GM19455 (cell line): Measurements from ENCODE around the gene TAPBPL.

ENCODE experiments used
- ATAC-seq: cut with Tn5 transposase; IDR thresholded peaks from one replicate; pipeline ENCODE4 v1.9.1; 2021; ENCODE audit not compliant: unreplicated experiment

The TAPBPL gene

GRCh38 chr12:6435961-6436715 is 15.7 kb upstream of the TAPBPL start:
- no peak for ATAC-seq

DNA sequence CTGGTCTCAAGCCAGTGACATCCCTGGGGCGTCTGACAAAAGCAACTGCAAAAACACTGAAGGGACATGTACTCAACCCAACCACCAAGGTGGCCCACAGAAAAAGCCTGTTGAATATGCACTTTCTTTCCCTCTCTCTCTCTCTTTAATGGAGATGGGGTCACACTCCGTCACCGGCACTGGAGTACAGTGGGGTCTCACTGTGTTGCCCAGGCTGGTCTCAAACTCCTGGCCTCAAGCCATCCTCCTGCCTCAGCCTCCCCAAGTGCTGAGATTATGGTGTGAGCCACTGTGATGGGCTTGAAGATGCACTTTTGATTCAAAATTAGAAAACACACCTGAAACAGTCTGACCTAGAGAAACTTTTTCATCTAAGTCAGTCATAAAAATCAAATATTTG is 14.3 kb upstream of the TAPBPL start:
- no peak for ATAC-seq

GRCh38 chr12:6438345-6438744 is 13.5 kb upstream of the TAPBPL start:
- ATAC-seq, result no peak

- no peak for ATAC-seq
Observed at GRCh38 chr12:6440391-6440790, 11.5 kb upstream of the TAPBPL start.

GRCh38 chr12:6442836-6443235 is 9.0 kb upstream of the TAPBPL start:
- ATAC-seq, result no peak

- ATAC-seq, result no peak
Observed at GRCh38 chr12:6443361-6443983, 8.4 kb upstream of the TAPBPL start.

DNA sequence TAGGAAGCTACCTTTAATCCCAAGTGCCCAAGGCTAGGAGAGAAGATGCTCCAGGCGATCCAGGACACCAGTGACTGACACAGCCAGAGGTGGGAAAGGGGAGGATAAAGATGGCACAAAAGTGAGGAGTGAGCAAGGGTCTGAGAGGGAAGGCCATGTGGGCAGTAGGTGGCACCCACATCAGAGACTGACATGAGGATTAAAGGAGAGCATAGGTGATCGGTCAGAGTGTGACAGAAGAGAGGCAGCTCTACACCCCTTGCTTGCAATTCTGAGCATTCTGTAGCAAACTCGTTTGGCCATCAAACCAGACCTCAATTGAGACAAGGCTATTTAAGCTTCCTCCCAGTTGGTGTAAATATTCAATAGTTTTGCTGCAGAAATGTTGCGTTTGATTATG is 7.8 kb upstream of the TAPBPL start:
- no peak for ATAC-seq

- ATAC-seq, result no peak
Observed at GRCh38 chr12:6444704-6445688, 6.8 kb upstream of the TAPBPL start, which contains the start of gene CD27. TSS of gene CD27 (plus strand) at chr12:6444955. CDS start at chr12:6445096, 141 bp downstream.

DNA sequence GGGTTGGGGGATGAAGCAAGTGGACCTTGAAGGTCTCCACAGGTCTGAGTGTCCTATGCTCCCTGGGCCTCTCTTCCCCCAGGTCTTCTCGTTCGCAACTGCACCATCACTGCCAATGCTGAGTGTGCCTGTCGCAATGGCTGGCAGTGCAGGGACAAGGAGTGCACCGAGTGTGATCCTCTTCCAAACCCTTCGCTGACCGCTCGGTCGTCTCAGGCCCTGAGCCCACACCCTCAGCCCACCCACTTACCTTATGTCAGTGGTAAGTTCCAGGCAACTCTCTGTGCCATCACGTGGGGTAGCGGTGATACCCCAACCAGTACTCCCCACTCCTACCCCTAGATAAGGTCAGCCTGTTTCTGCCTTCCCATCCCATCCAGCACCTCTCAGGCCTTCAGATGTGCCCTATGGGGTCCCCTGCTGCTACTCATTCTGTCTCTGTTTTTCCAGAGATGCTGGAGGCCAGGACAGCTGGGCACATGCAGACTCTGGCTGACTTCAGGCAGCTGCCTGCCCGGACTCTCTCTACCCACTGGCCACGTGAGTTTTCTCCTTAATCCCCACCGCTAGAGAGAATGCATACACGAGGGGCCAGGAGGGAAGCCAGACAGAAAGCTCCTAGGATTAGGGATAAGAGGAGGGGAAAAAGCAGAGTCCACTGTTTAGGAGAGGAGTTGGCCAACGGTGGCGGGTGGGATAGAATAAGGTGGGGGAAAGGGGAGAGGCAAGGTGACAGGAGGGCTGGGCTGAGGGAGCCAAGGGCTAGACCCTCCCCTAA is 1.6 kb upstream of the TAPBPL start:
- ATAC-seq, result no peak

GRCh38 chr12:6450869-6451347 is 934 bp upstream of the TAPBPL start:
- ATAC-seq, result no peak

DNA sequence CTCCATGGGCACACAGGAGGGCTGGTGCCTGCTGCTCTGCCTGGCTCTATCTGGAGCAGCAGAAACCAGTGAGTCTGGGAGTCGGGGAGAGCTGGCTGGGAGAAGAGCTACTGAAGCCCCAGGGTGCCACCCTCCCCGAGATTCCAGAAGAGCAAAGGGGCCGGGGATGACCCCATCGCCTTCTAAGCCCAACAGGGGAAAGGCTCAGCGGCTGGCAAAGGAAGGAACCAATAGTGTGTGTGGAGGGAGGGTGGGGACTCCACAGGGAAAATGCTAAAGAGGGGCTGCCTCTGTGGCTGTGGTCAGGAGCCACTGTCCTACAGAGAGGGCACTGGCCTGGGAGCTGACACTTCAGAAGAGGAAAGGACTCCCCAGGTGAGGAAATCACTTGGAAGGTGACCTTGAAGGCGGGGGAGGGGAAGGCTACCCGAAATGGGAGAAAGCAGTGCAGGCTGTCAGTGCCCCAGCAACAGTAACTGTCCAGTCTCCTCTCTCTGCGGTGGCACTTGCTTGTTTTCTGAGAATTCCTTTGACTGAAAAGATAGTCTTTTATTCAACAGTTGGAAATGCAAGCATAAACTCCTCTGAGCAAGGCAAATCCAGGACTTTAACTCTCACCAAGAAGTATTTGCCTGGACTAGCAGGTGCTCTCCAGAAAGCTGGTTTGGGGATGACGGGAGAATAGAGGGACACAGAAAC is 552 bp downstream of the TAPBPL start:
- no peak for ATAC-seq

- no peak for ATAC-seq
Observed at GRCh38 chr12:6452944-6453630, 1.2 kb downstream of the TAPBPL start.

DNA sequence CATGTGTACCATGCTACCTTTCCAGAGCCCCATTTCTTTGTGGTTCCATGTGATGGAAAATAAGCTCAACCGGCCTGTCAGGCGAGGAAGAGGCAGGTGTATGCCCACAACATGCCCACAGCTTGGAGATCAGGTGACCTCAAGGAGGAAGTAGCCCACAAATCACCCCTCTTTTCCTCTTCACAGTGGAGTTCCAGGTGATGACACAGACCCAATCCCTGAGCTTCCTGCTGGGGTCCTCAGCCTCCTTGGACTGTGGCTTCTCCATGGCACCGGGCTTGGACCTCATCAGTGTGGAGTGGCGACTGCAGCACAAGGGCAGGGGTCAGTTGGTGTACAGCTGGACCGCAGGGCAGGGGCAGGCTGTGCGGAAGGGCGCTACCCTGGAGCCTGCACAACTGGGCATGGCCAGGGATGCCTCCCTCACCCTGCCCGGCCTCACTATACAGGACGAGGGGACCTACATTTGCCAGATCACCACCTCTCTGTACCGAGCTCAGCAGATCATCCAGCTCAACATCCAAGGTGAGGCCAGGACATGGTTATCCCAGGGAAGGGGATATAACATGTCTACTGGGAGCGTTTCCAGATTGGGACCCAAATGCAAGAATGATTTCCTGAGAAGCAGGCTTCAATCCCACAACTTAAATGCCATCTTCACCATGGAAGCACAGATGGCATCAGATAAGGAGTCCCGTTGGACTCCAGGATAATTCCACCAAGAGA is 5.5 kb downstream of the TAPBPL start:
- ATAC-seq, result no peak

DNA sequence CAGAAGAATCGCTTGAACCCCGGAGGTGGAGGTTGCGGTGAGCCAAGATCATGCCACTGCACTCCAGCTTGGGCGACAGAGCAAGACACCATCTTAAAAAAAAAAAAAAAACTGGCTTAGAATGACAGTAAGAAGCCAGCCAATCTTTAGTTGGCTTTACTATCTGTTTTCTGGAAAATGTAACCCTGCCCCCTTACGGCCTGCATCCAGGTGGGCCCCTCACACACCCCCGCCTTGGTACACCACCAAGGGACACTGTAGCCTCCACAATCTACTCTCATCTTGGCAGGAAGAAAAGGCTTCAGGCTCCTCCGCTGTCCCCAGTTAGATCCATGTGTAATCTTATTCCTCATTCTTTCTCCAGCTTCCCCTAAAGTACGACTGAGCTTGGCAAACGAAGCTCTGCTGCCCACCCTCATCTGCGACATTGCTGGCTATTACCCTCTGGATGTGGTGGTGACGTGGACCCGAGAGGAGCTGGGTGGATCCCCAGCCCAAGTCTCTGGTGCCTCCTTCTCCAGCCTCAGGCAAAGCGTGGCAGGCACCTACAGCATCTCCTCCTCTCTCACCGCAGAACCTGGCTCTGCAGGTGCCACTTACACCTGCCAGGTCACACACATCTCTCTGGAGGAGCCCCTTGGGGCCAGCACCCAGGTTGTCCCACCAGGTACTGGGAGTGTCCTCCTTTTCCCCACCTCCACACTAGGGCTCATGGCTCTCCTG is 6.6 kb downstream of the TAPBPL start:
- no peak for ATAC-seq

- ATAC-seq, result no peak
Observed at GRCh38 chr12:6459004-6459337, 7.1 kb downstream of the TAPBPL start.

- ATAC-seq, result no peak
Observed at GRCh38 chr12:6460751-6461371, 9.0 kb downstream of the TAPBPL start.

- peak; percentile 59 for ATAC-seq
Observed at GRCh38 chr12:6461401-6462233, 9.8 kb downstream of the TAPBPL start.
